Keratinocyte (primary cell): ENCODE data around the gene CELA1.

ENCODE experiments used
- CTCF ChIP-seq, 3 experiments: IDR thresholded peaks in 1 of 3; conservative IDR thresholded peaks in 1 of 3; optimal IDR thresholded peaks in 1 of 3; 2 replicates in 2 of 3; 3 replicates in 1 of 3; pipeline versions ENCODE3 to v1.5.1; 2011; ENCODE audit warnings: low read length in 3 of 3, mild to moderate bottlenecking in 3 of 3, moderate library complexity in 2 of 3, control low read depth in 1 of 3, inconsistent platforms in 1 of 3; ENCODE audit not compliant: insufficient read depth in 2 of 3; ENCODE audit errors: extremely low read depth in 1 of 3
- EZH2 ChIP-seq: IDR thresholded peaks from one replicate; pipeline ENCODE4 v1.6.1; 2012; ENCODE audit warnings: inconsistent platforms, mild to moderate bottlenecking, low read length, moderate library complexity

GRCh38 chr12:51326698-51327439 lies 19.6 kb downstream of the CELA1 start:
- TF ChIP-seq CTCF (optimal IDR thresholded peaks at IDR 0.05 in 1 of 3, IDR thresholded peaks at IDR 0.05 in 1 of 3, conservative IDR thresholded peaks at IDR 0.05 in 1 of 3; ENCODE audit: extremely low read depth in 1 of 3, insufficient read depth in 2 of 3, low read length in 3 of 3) = no peak
- TF ChIP-seq EZH2 = no peak
